Chondrocyte (in vitro differentiated cells): ENCODE measurements around the gene DOCK7. TPM values are rescaled to one million over a fixed set of nuclear protein-coding genes. Genes with fewer than 3 reads are reported as not detected.
"Not testable (repeated sequence)": the region's sequence is repeated elsewhere in the genome, so short reads cannot be mapped to it uniquely, and the experiment has no call there.

Source experiments
- DNase-seq: peaks from one replicate; pipeline ENCODE4 v3.0.0; 2021; ENCODE audit warnings: mixed read lengths, low spot score
- H3K27ac Mint-ChIP-seq: one replicate; pipeline ENCODE4 v1.8.0; 2021; ENCODE audit warnings: mild to moderate bottlenecking, moderate library complexity, mixed read lengths; ENCODE audit not compliant: unreplicated experiment
- H3K27me3 Mint-ChIP-seq: 2 replicates; pipeline ENCODE4 v1.8.0; 2021; ENCODE audit warnings: low read depth, mixed read lengths
- H3K36me3 Mint-ChIP-seq: 2 replicates; pipeline ENCODE4 v1.8.0; 2021; ENCODE audit warnings: low read depth, mixed read lengths
- H3K4me1 Mint-ChIP-seq: 2 replicates; pipeline ENCODE4 v1.8.0; 2021; ENCODE audit warnings: low read depth, mild to moderate bottlenecking, mixed read lengths
- H3K4me3 Mint-ChIP-seq: one replicate; pipeline ENCODE4 v1.8.0; 2021; ENCODE audit warnings: mild to moderate bottlenecking, moderate library complexity, mixed read lengths; ENCODE audit not compliant: unreplicated experiment
- H3K9me3 Mint-ChIP-seq: 2 replicates; pipeline ENCODE4 v1.8.0; 2021; ENCODE audit warnings: low read depth, mixed read lengths
- CTCF ChIP-seq: fragments of 200-600 bp; sonication (generic); IDR thresholded peaks from 2 replicates; pipeline ENCODE4 v1.5.0; 2021; ENCODE audit warnings: antibody characterized with exemption, mild to moderate bottlenecking, moderate library complexity
- total RNA-seq: library from RNA; stranded (reverse); gene quantifications from 3 replicates; pipeline ENCODE4 v1.2.1, GENCODE V29; 2021

Gene DOCK7
- total RNA-seq, 1 donor from 2014 or later, result 88.4 TPM

- peaks cover 7% of the 10 kb centered on the region for H3K4me1 Mint-ChIP-seq
- peak; percentile 88 for TF ChIP-seq CTCF
- H3K9me3 Mint-ChIP-seq, result no peaks in the 10 kb centered on the region
- peak overlapping the region; percentile 50 for H3K27ac Mint-ChIP-seq
- no peak overlapping the region for H3K4me3 Mint-ChIP-seq
- peaks cover 9% of the 10 kb centered on the region for H3K36me3 Mint-ChIP-seq
- DNase-seq, result no peak
- H3K27me3 Mint-ChIP-seq, result no peaks in the 10 kb centered on the region
These were observed 157.6 kb downstream of the DOCK7 start for GRCh38 chr1:62530516-62531154.

GRCh38 chr1:62529227-62529626, 159.0 kb downstream of the DOCK7 start:
- Mint-ChIP-seq H3K36me3 (peaks cover 9% of the 10 kb centered on the region), H3K27me3 (no peaks in the 10 kb centered on the region), H3K27ac (no peak overlapping the region), H3K4me1 (peaks cover 7% of the 10 kb centered on the region), H3K9me3 (no peaks in the 10 kb centered on the region), H3K4me3 (no peak overlapping the region)
- TF ChIP-seq CTCF, result no peak
- DNase-seq, result no peak

- DNase-seq, result no peak
- H3K27me3 Mint-ChIP-seq, result no peaks in the 10 kb centered on the region
- H3K4me3 Mint-ChIP-seq, result no peak overlapping the region
- peaks cover 7% of the 10 kb centered on the region for H3K4me1 Mint-ChIP-seq
- TF ChIP-seq CTCF, result no peak
- H3K9me3 Mint-ChIP-seq, result no peaks in the 10 kb centered on the region
- peaks cover 12% of the 10 kb centered on the region for H3K36me3 Mint-ChIP-seq
- H3K27ac Mint-ChIP-seq, result no peak overlapping the region
These were observed 160.2 kb downstream of the DOCK7 start for GRCh38 chr1:62528015-62528414.

DNA sequence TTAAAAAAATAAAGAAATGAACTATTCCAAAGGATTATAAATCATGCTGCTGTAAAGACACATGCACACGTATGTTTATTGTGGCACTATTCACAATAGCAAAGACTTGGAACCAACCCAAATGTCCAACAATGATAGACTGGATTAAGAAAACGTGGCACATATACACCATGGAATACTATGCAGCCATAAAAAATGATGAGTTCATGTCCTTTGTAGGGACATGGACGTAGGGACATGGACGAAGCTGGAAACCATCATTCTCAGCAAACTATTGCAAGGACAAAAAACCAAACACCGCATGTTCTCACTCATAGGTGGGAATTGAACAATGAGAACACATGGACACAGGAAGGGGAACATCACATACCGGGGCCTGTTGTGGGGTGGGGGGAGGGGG, 160.8 kb downstream of the DOCK7 start:
- not testable (repeated sequence) for H3K27me3 Mint-ChIP-seq, H3K27ac Mint-ChIP-seq

GRCh38 chr1:62523860-62524259, 164.3 kb downstream of the DOCK7 start:
- Mint-ChIP-seq H3K27ac (no peak overlapping the region), H3K4me3 (no peak overlapping the region), H3K9me3 (peaks cover 8% of the 10 kb centered on the region), H3K27me3 (no peaks in the 10 kb centered on the region), H3K36me3 (peaks cover 26% of the 10 kb centered on the region), H3K4me1 (no peaks in the 10 kb centered on the region)
- DNase-seq, result no peak
- no peak for TF ChIP-seq CTCF

More for the DNA sequence above, 160.8 kb downstream of the DOCK7 start:
- H3K9me3 Mint-ChIP-seq, H3K4me1 Mint-ChIP-seq, H3K4me3 Mint-ChIP-seq, DNase-seq: not testable (repeated sequence)
- H3K36me3 Mint-ChIP-seq, result peaks cover 12% of the 10 kb centered on the region

DNA sequence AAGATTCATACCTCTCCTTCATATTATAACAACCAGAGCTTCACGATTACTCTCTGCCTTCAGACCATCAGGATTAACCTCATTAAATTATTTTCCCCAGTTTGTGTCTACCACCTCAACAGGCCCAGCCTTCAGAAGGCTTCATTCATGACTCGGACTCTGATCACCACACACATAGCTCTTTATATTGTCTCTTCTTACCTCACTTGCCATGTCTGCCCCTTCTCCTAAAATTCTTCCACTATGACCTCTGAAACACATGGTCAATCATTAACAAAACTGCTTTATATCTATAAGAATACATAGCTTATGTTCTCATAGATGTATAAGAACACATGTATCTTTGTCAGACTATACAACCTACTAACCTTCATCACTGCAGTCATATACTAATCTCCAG, 171.6 kb downstream of the DOCK7 start:
- Mint-ChIP-seq H3K36me3 (peaks cover 29% of the 10 kb centered on the region), H3K4me1 (no peaks in the 10 kb centered on the region), H3K9me3 (peaks cover 12% of the 10 kb centered on the region), H3K4me3 (no peak overlapping the region), H3K27ac (no peak overlapping the region), H3K27me3 (no peaks in the 10 kb centered on the region)
- no peak for TF ChIP-seq CTCF
- no peak for DNase-seq
